Epithelial cell of esophagus (primary cell): Measurements from ENCODE around the gene BPIFB3.

ENCODE experiments used
- DNase-seq: peaks from one replicate; pipeline ENCODE4 v3.0.0; 2010; ENCODE audit warnings: low read depth
- H3K4me3 ChIP-seq: 2 replicates; pipeline ENCODE4 v1.5.1; 2011; ENCODE audit warnings: mild to moderate bottlenecking, low read length, control low read depth
- CTCF ChIP-seq: IDR thresholded peaks from 2 replicates; pipeline ENCODE4 v1.5.1; 2011; ENCODE audit warnings: low read depth, mild to moderate bottlenecking, low read length, control low read depth, inconsistent platforms; ENCODE audit not compliant: insufficient read depth; ENCODE audit errors: missing control alignments

BPIFB3 gene

GRCh38 chr20:33027769-33028751, 25.6 kb upstream of the BPIFB3 start:
- no peak for DNase-seq
- H3K4me3 ChIP-seq = no peak overlapping the region
- TF ChIP-seq CTCF = no peak

- no peak for DNase-seq
- TF ChIP-seq CTCF = no peak
Measured at GRCh38 chr20:33028875-33029274, 24.8 kb upstream of the BPIFB3 start.

GRCh38 chr20:33030076-33030475, 23.6 kb upstream of the BPIFB3 start:
- no peak for DNase-seq
- TF ChIP-seq CTCF = no peak
- no peak overlapping the region for H3K4me3 ChIP-seq

More at GRCh38 chr20:33028875-33029274, 24.8 kb upstream of the BPIFB3 start:
- H3K4me3 ChIP-seq = no peak overlapping the region

GRCh38 chr20:33030569-33030968, 23.1 kb upstream of the BPIFB3 start:
- no peak for TF ChIP-seq CTCF
- no peak overlapping the region for H3K4me3 ChIP-seq
- DNase-seq = no peak

- H3K4me3 ChIP-seq = no peak within 1 kb of the TSS
- no peak for DNase-seq
- TF ChIP-seq CTCF = no peak
Measured at GRCh38 chr20:33031531-33031930, 22.2 kb upstream of the BPIFB3 start, which contains the start of gene BPIFB6. Gene BPIFB6, plus strand, starts transcription at chr20:33031648. Its CDS starts 0 bp downstream, at chr20:33031648.

GRCh38 chr20:33032555-33032954, 21.1 kb upstream of the BPIFB3 start:
- H3K4me3 ChIP-seq = no peak overlapping the region
- no peak for DNase-seq
- TF ChIP-seq CTCF = no peak
